ENCODE measurements around the gene PSMF1. TPM values are rescaled to one million over a fixed set of nuclear protein-coding genes. Genes with fewer than 3 reads are reported as not detected.

PSMF1 gene
- total and polyA plus RNA-seq, 2 of the 13 experiments (the other 11 are each of a cell fraction or from before 2014, with no cell fraction given), result 82.5 to 86.0 TPM

- TF ChIP-seq YEATS4 (CRISPR knock-in tag; IDR thresholded peaks at IDR 0.05; ENCODE audit: borderline replicate concordance) (no peak), ERF (CRISPR knock-in tag; IDR thresholded peaks at IDR 0.05) (peak; percentile 64; the same call in 1 of the 2 replicates), PAX8 (CRISPR knock-in tag; IDR thresholded peaks at IDR 0.05; ENCODE audit: borderline replicate concordance) (no peak), ZFP37 (CRISPR knock-in tag; IDR thresholded peaks at IDR 0.05; ENCODE audit: borderline replicate concordance) (peak; percentile 92; the same call in 1 of the 2 replicates), ZNF441 (CRISPR knock-in tag; IDR thresholded peaks at IDR 0.05; ENCODE audit: borderline replicate concordance) (peak; percentile 39; the same call in 1 of the 2 replicates), ZNF138 (CRISPR knock-in tag; IDR thresholded peaks at IDR 0.05; ENCODE audit: low read depth) (peak; percentile 84; the same call in 1 of the 2 replicates), ATF1 (CRISPR knock-in tag; IDR thresholded peaks at IDR 0.05) (no peak), ZNF556 (CRISPR knock-in tag; IDR thresholded peaks at IDR 0.05; ENCODE audit: borderline replicate concordance) (0 out of 2 replicates have a peak, but pooled peaks have one; percentile 44), ZNF740 (CRISPR knock-in tag; IDR thresholded peaks at IDR 0.05) (0 out of 2 replicates have a peak, but pooled peaks have one; percentile 52), NONO (IDR thresholded peaks at IDR 0.05) (no peak), NONO (CRISPR knock-in tag; conservative IDR thresholded peaks at IDR 0.05) (no peak)
Observed at GRCh38 chr20:1171461-1172093, 53.2 kb downstream of the PSMF1 start (continued).

- Histone ChIP-seq H3K4me1 (ENCODE audit: insufficient read depth, low read length) (0 out of 2 replicates have a peak, but pooled peaks cover 7% of the 10 kb centered on the region), H3K4me3 (replicated peaks in 1 of 3; ENCODE audit: insufficient read depth in 1 of 3, low read depth in 2 of 3, low read length in 3 of 3) (no peak overlapping the region), H3K36me3 (replicated peaks in 1 of 2; ENCODE audit: control insufficient read depth in 1 of 2, insufficient read depth in 2 of 2, low read length in 2 of 2) (peaks cover 22 to 34% of the 10 kb centered on the region in 2 experiments), H3K9me3 (ENCODE audit: low read length) (no peaks in the 10 kb centered on the region), H3K4me2 (ENCODE audit: low read depth, low read length) (no peak overlapping the region), H4K20me1 (ENCODE audit: insufficient read depth, low read length) (peaks cover 20% of the 10 kb centered on the region; the same call in 1 of the 2 replicates), H2AFZ (ENCODE audit: low read length) (no peak overlapping the region), H3K27me3 (ENCODE audit: control insufficient read depth in 1 of 2, insufficient read depth in 2 of 2, low read length in 2 of 2) (no peaks in the 10 kb centered on the region), H3K27ac (ENCODE audit: extremely low read length, insufficient read depth, low read length) (no peak overlapping the region), H3K9ac (ENCODE audit: insufficient read depth, low read depth, low read length) (no peak overlapping the region), H3K79me2 (ENCODE audit: insufficient read depth, low read length) (no peaks in the 10 kb centered on the region)
- no peak for FAIRE-seq
- no TSS peak for BruUV-seq (replicated peaks)
- no peak for DNase-seq (ENCODE audit: low spot score)
- in situ Hi-C loops (cut with HindIII; ENCODE audit: extremely low pct_ligation_motif_present, low pct_unique_long_range_greater_than_20kb) (no loop called here), intact Hi-C loops (cut with micrococcal nuclease; ENCODE audit: unreplicated experiment) (no loop called here)
- ATAC-seq, result no peak
- WGBS (ENCODE audit: low lambda C conversion rate), result 88% methylated on average over 4 of the region's 4 CpGs
- ChIA-PET CTCF (ENCODE audit: low intra/inter-chr PET ratio, low total read pairs) (no interaction called here), POLR2A (no interaction called here)
- TF ChIP-seq ZBTB40 (IDR thresholded peaks at IDR 0.05) (no peak), ZBTB40 (CRISPR knock-in tag; IDR thresholded peaks at IDR 0.05) (no peak), REXO4 (CRISPR knock-in tag; IDR thresholded peaks at IDR 0.05; ENCODE audit: borderline replicate concordance) (no peak)
Observed at GRCh38 chr20:1173698-1174097, 55.3 kb downstream of the PSMF1 start.
